ENCODE measurements around the gene PEAK1.

GRCh38 chr15:77130315-77130930 lies 289.5 kb downstream of the PEAK1 start:
- TF ChIP-seq CTCF (conservative IDR thresholded peaks at IDR 0.05; ENCODE audit: low read depth in 2 of 2) (no peak), REST (IDR thresholded peaks at IDR 0.05; ENCODE audit: unreplicated experiment) (no peak), EZH2phosphoT487 (IDR thresholded peaks at IDR 0.05; ENCODE audit: unreplicated experiment) (no peak), ZNF114 (CRISPR knock-in tag; IDR thresholded peaks at IDR 0.05) (no peak), EZH2 (IDR thresholded peaks at IDR 0.05; ENCODE audit: low read depth, unreplicated experiment) (no peak), POLR2AphosphoS5 (IDR thresholded peaks at IDR 0.05; ENCODE audit: low read depth) (no peak), ETS1 (IDR thresholded peaks at IDR 0.05) (no peak), CREB1 (CRISPR knock-in tag; IDR thresholded peaks at IDR 0.05; ENCODE audit: low read depth) (no peak), NANOG (IDR thresholded peaks at IDR 0.05; ENCODE audit: borderline replicate concordance) (peak; percentile 57; the same call in 1 of the 2 replicates), JUNB (IDR thresholded peaks at IDR 0.05; ENCODE audit: unreplicated experiment) (no peak), STAT1 (IDR thresholded peaks at IDR 0.05; ENCODE audit: unreplicated experiment) (no peak), ZNF462 (CRISPR knock-in tag; IDR thresholded peaks at IDR 0.05) (no peak), ZNF331 (CRISPR knock-in tag; IDR thresholded peaks at IDR 0.05; ENCODE audit: low read depth) (no peak)
